Measurements from ENCODE around the gene BTAF1. TPM values are rescaled to one million over a fixed set of nuclear protein-coding genes. Genes with fewer than 3 reads are reported as not detected.
A peak's percentile ranks its signal among the peaks of the same experiment; 100 is the strongest.

Gene BTAF1
- total and polyA plus RNA-seq, 3 experiments from 2014 or later, result 8.0 to 51.0 (median 48.5) TPM

GRCh38 chr10:91974960-91975359 lies 51.4 kb downstream of the BTAF1 start:
- Mint-ChIP-seq H3K27me3 (no peaks in the 10 kb centered on the region), H3K27ac (peak overlapping the region in 1 of 8 donors; percentile 33), H3K9me3 (no peaks in the 10 kb centered on the region), H3K36me3 (peaks cover 10 to 70% (median 29%) of the 10 kb centered on the region in 3 donors), H3K4me1 (peaks cover 0 to 8% (median 6%) of the 10 kb centered on the region in 3 donors), H3K4me3 (no peak overlapping the region)
- Histone ChIP-seq H3K9me3 (ENCODE audit: low read length) (no peaks in the 10 kb centered on the region), H3K4me1 (ENCODE audit: insufficient read depth, low read length) (no peaks in the 10 kb centered on the region), H3K4me3 (ENCODE audit: low read length) (no peak overlapping the region), H3K36me3 (ENCODE audit: insufficient read depth, low read length) (peaks cover 5% of the 10 kb centered on the region), H3K27ac (ENCODE audit: low read depth, low read length) (no peak overlapping the region), H3K27me3 (ENCODE audit: insufficient read depth, low read length, poor library complexity, severe bottlenecking) (no peaks in the 10 kb centered on the region)
- CTCF ChIA-PET, result no interaction called here
- POLR2A ChIA-PET, result no interaction called here
- no peak for DNase-seq

- H3K36me3 ChIP-seq (ENCODE audit: insufficient read depth, low read length), result peaks cover 5% of the 10 kb centered on the region
- Mint-ChIP-seq H3K4me1 (peaks cover 0 to 6% (median 5%) of the 10 kb centered on the region in 3 donors), H3K27ac (peak overlapping the region in 1 of 8 donors; percentile 33), H3K27me3 (no peaks in the 10 kb centered on the region), H3K9me3 (no peaks in the 10 kb centered on the region), H3K36me3 (peaks cover 10 to 70% (median 28%) of the 10 kb centered on the region in 3 donors), H3K4me3 (no peak overlapping the region)
- no peaks in the 10 kb centered on the region for H3K9me3 ChIP-seq (ENCODE audit: low read length)
- no peak overlapping the region for H3K27ac ChIP-seq (ENCODE audit: low read depth, low read length)
- ChIA-PET CTCF (no interaction called here), POLR2A (no interaction called here)
- H3K4me3 ChIP-seq (ENCODE audit: low read length), result no peak overlapping the region
- H3K4me1 ChIP-seq (ENCODE audit: insufficient read depth, low read length), result no peaks in the 10 kb centered on the region
- DNase-seq, result no peak
- no peaks in the 10 kb centered on the region for H3K27me3 ChIP-seq (ENCODE audit: insufficient read depth, low read length, poor library complexity, severe bottlenecking)
These were observed 51.9 kb downstream of the BTAF1 start for GRCh38 chr10:91975438-91975837.

GRCh38 chr10:91976317-91977051 lies 52.9 kb downstream of the BTAF1 start:
- H3K36me3 Mint-ChIP-seq, result peaks cover 7 to 71% (median 27%) of the 10 kb centered on the region in 3 donors
- peak overlapping the region in 3 of 8 donors; percentile 2 to 49 (median 10) for H3K27ac Mint-ChIP-seq
- ChIA-PET POLR2A (no interaction called here), CTCF (no interaction called here)
- Histone ChIP-seq H3K4me1 (ENCODE audit: insufficient read depth, low read length) (no peaks in the 10 kb centered on the region), H3K27me3 (ENCODE audit: insufficient read depth, low read length, poor library complexity, severe bottlenecking) (no peaks in the 10 kb centered on the region), H3K27ac (ENCODE audit: low read depth, low read length) (no peak overlapping the region), H3K36me3 (ENCODE audit: insufficient read depth, low read length) (no peaks in the 10 kb centered on the region), H3K9me3 (ENCODE audit: low read length) (no peaks in the 10 kb centered on the region), H3K4me3 (ENCODE audit: low read length) (no peak overlapping the region)
- H3K4me3 Mint-ChIP-seq, result no peak overlapping the region
- no peak for DNase-seq
- no peaks in the 10 kb centered on the region for H3K27me3 Mint-ChIP-seq
- peaks cover 0 to 6% (median 5%) of the 10 kb centered on the region in 3 donors for H3K4me1 Mint-ChIP-seq
- no peaks in the 10 kb centered on the region for H3K9me3 Mint-ChIP-seq

- Histone ChIP-seq H3K9me3 (ENCODE audit: low read length) (no peaks in the 10 kb centered on the region), H3K4me3 (ENCODE audit: low read length) (no peak overlapping the region), H3K27ac (ENCODE audit: low read depth, low read length) (no peak overlapping the region), H3K27me3 (ENCODE audit: insufficient read depth, low read length, poor library complexity, severe bottlenecking) (no peaks in the 10 kb centered on the region), H3K4me1 (ENCODE audit: insufficient read depth, low read length) (no peaks in the 10 kb centered on the region), H3K36me3 (ENCODE audit: insufficient read depth, low read length) (peaks cover 5% of the 10 kb centered on the region)
- H3K9me3 Mint-ChIP-seq, result no peaks in the 10 kb centered on the region
- peak overlapping the region in 1 of 8 donors; percentile 61 for H3K27ac Mint-ChIP-seq
- ChIA-PET POLR2A (no interaction called here), CTCF (no interaction called here)
- H3K36me3 Mint-ChIP-seq, result peaks cover 8 to 71% (median 26%) of the 10 kb centered on the region in 3 donors
- H3K4me3 Mint-ChIP-seq, result no peak overlapping the region
- no peak for DNase-seq
- peaks cover 0 to 5% (median 4%) of the 10 kb centered on the region in 3 donors for H3K4me1 Mint-ChIP-seq
- H3K27me3 Mint-ChIP-seq, result no peaks in the 10 kb centered on the region
These were observed 53.9 kb downstream of the BTAF1 start for GRCh38 chr10:91977491-91977890.

- Mint-ChIP-seq H3K27ac (no peak overlapping the region), H3K36me3 (peaks cover 14 to 73% (median 35%) of the 10 kb centered on the region in 3 donors), H3K4me3 (no peak overlapping the region), H3K4me1 (peaks cover 6 to 10% (median 8%) of the 10 kb centered on the region in 3 donors), H3K9me3 (no peaks in the 10 kb centered on the region), H3K27me3 (no peaks in the 10 kb centered on the region)
- Histone ChIP-seq H3K9me3 (ENCODE audit: low read length) (no peaks in the 10 kb centered on the region), H3K27ac (ENCODE audit: low read depth, low read length) (no peak overlapping the region), H3K36me3 (ENCODE audit: insufficient read depth, low read length) (peaks cover 14% of the 10 kb centered on the region), H3K4me1 (ENCODE audit: insufficient read depth, low read length) (no peaks in the 10 kb centered on the region), H3K4me3 (ENCODE audit: low read length) (no peak overlapping the region), H3K27me3 (ENCODE audit: insufficient read depth, low read length, poor library complexity, severe bottlenecking) (no peaks in the 10 kb centered on the region)
- ChIA-PET CTCF (no interaction called here), POLR2A (no interaction called here)
- DNase-seq, result no peak
These were observed 55.0 kb downstream of the BTAF1 start for GRCh38 chr10:91978585-91978984.

GRCh38 chr10:91980319-91980718 lies 56.7 kb downstream of the BTAF1 start:
- H3K4me1 Mint-ChIP-seq, result peaks cover 11 to 20% (median 19%) of the 10 kb centered on the region in 3 donors
- Histone ChIP-seq H3K9me3 (ENCODE audit: low read length) (no peaks in the 10 kb centered on the region), H3K36me3 (ENCODE audit: insufficient read depth, low read length) (peaks cover 14% of the 10 kb centered on the region), H3K4me3 (ENCODE audit: low read length) (no peak overlapping the region), H3K27me3 (ENCODE audit: insufficient read depth, low read length, poor library complexity, severe bottlenecking) (no peaks in the 10 kb centered on the region), H3K4me1 (ENCODE audit: insufficient read depth, low read length) (no peaks in the 10 kb centered on the region), H3K27ac (ENCODE audit: low read depth, low read length) (no peak overlapping the region)
- no peak overlapping the region for H3K4me3 Mint-ChIP-seq
- peaks cover 21 to 76% (median 38%) of the 10 kb centered on the region in 3 donors for H3K36me3 Mint-ChIP-seq
- ChIA-PET CTCF (no interaction called here), POLR2A (no interaction called here)
- H3K9me3 Mint-ChIP-seq, result no peaks in the 10 kb centered on the region
- no peak for DNase-seq
- H3K27me3 Mint-ChIP-seq, result no peaks in the 10 kb centered on the region
- H3K27ac Mint-ChIP-seq, result peak overlapping the region in 1 of 8 donors; percentile 73

GRCh38 chr10:91983416-91983815 lies 59.8 kb downstream of the BTAF1 start:
- H3K4me3 ChIP-seq (ENCODE audit: low read length), result no peak overlapping the region
- H3K36me3 Mint-ChIP-seq, result peaks cover 32 to 83% (median 39%) of the 10 kb centered on the region in 3 donors
- H3K9me3 ChIP-seq (ENCODE audit: low read length), result no peaks in the 10 kb centered on the region
- H3K27me3 ChIP-seq (ENCODE audit: insufficient read depth, low read length, poor library complexity, severe bottlenecking), result no peaks in the 10 kb centered on the region
- no peak overlapping the region for H3K27ac ChIP-seq (ENCODE audit: low read depth, low read length)
- POLR2A ChIA-PET, result no interaction called here
- H3K27ac Mint-ChIP-seq, result peak overlapping the region in 4 of 8 donors; percentile 5 to 47 (median 26)
- H3K4me3 Mint-ChIP-seq, result no peak overlapping the region
- H3K4me1 ChIP-seq (ENCODE audit: insufficient read depth, low read length), result no peaks in the 10 kb centered on the region
- no peaks in the 10 kb centered on the region for H3K27me3 Mint-ChIP-seq
- peaks cover 14% of the 10 kb centered on the region for H3K36me3 ChIP-seq (ENCODE audit: insufficient read depth, low read length)
- H3K4me1 Mint-ChIP-seq, result peaks cover 16 to 31% (median 27%) of the 10 kb centered on the region in 3 donors
- H3K9me3 Mint-ChIP-seq, result no peaks in the 10 kb centered on the region
- no peak for DNase-seq
- CTCF ChIA-PET, result no interaction called here

- Histone ChIP-seq H3K27ac (ENCODE audit: low read depth, low read length) (no peak overlapping the region), H3K36me3 (ENCODE audit: insufficient read depth, low read length) (peaks cover 12% of the 10 kb centered on the region), H3K4me3 (ENCODE audit: low read length) (no peak overlapping the region), H3K27me3 (ENCODE audit: insufficient read depth, low read length, poor library complexity, severe bottlenecking) (no peaks in the 10 kb centered on the region), H3K4me1 (ENCODE audit: insufficient read depth, low read length) (no peaks in the 10 kb centered on the region), H3K9me3 (ENCODE audit: low read length) (no peaks in the 10 kb centered on the region)
- DNase-seq, result no peak
- Mint-ChIP-seq H3K4me1 (peaks cover 16 to 31% (median 27%) of the 10 kb centered on the region in 3 donors), H3K27ac (peak overlapping the region in 4 of 8 donors; percentile 2 to 59 (median 13)), H3K4me3 (no peak overlapping the region), H3K27me3 (no peaks in the 10 kb centered on the region), H3K36me3 (peaks cover 29 to 78% (median 35%) of the 10 kb centered on the region in 3 donors), H3K9me3 (no peaks in the 10 kb centered on the region)
- POLR2A ChIA-PET, result no interaction called here
- CTCF ChIA-PET, result no interaction called here
These were observed 63.9 kb downstream of the BTAF1 start for GRCh38 chr10:91987397-91988037.

All from CD8-positive, alpha-beta memory T cell (primary cell).